IMR-90 (cell line): ENCODE data around the gene TFB1M.
A peak's percentile ranks its signal among the peaks of the same experiment; 100 is the strongest.

ENCODE experiments used
- BHLHE40 ChIP-seq: fragments of 150-350 bp; IDR thresholded peaks from 2 replicates; pipeline ENCODE4 v1.6.1; 2016; ENCODE audit warnings: mild to moderate bottlenecking, low read depth, low read length
- CEBPB ChIP-seq: IDR thresholded peaks from 2 replicates; pipeline ENCODE4 v1.6.1; 2012; ENCODE audit warnings: low read depth, low read length, improper control_type of control experiment
- MAFK ChIP-seq: IDR thresholded peaks from 2 replicates; pipeline ENCODE4 v1.6.1; 2012; ENCODE audit warnings: low read depth, low read length, improper control_type of control experiment
- MAZ ChIP-seq: IDR thresholded peaks from 2 replicates; pipeline ENCODE4 v1.6.1; 2012; ENCODE audit warnings: low read depth, mild to moderate bottlenecking, low read length, improper control_type of control experiment, moderate library complexity, borderline replicate concordance
- MXI1 ChIP-seq: IDR thresholded peaks from 2 replicates; pipeline ENCODE4 v1.6.1; 2012; ENCODE audit warnings: low read depth, mild to moderate bottlenecking, low read length, moderate library complexity, borderline replicate concordance
- NFE2L2 ChIP-seq: fragments of 150-350 bp; IDR thresholded peaks from 2 replicates; pipeline ENCODE4 v1.6.1; 2016; ENCODE audit warnings: low read depth, mild to moderate bottlenecking, low read length
- POLR2A ChIP-seq: IDR thresholded peaks from 2 replicates; pipeline ENCODE4 v1.6.1; 2012; ENCODE audit warnings: mild to moderate bottlenecking, low read depth, low read length
- RCOR1 ChIP-seq: IDR thresholded peaks from 2 replicates; pipeline ENCODE4 v1.6.1; 2012; ENCODE audit warnings: mild to moderate bottlenecking, low read length, improper control_type of control experiment; ENCODE audit not compliant: insufficient replicate concordance
- SMC3 ChIP-seq: fragments of 150-350 bp; IDR thresholded peaks from 2 replicates; pipeline ENCODE4 v1.6.1; 2016; ENCODE audit warnings: low read depth, mild to moderate bottlenecking, antibody characterized with exemption, low read length, moderate library complexity
- TF ChIP-seq, protein P1 (sequence below): conservative IDR thresholded peaks from 2 replicates; pipeline ENCODE4 v1.5.1; 2012; ENCODE audit warnings: mild to moderate bottlenecking, low read depth, low read length, improper control_type of control experiment
- TF ChIP-seq, protein P2 (sequence below): fragments of 150-350 bp; IDR thresholded peaks from 2 replicates; pipeline ENCODE4 v1.6.1; 2017; ENCODE audit warnings: mild to moderate bottlenecking, antibody characterized with exemption, low read length, low read depth

DNA sequence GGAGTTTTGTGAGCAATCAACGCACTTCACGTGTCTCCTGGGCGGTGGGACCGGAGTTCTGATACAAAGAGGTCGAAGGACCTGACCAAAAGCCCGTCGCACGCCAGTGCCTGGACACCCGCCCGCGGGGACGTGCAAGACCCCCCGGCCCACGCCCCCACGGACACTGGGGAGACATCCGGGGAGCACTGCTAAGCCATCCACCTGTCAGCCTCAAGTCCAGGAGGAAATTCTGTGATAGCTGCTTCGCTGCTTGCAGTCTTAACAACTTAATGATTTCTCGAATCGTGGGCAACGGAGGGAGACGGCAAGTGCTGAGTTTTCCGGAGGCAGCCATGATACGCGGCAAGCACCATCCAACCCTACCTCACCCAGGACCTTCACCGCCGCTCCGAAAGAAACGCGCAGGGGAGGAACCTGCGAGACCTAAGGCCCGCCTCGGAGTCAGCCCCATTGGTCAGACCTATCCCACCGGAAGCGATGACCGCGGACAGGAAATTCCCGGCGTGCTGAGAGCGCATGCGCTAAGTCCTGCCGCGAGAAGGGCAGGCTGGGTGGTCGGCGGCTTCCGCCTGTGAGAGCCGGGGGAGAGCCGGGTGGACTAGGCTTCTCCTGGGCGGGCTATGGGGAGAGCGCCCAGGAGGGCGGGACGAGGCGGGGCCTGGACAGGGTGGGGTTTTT, at the start of gene TFB1M:
- TF ChIP-seq, protein P1, sequence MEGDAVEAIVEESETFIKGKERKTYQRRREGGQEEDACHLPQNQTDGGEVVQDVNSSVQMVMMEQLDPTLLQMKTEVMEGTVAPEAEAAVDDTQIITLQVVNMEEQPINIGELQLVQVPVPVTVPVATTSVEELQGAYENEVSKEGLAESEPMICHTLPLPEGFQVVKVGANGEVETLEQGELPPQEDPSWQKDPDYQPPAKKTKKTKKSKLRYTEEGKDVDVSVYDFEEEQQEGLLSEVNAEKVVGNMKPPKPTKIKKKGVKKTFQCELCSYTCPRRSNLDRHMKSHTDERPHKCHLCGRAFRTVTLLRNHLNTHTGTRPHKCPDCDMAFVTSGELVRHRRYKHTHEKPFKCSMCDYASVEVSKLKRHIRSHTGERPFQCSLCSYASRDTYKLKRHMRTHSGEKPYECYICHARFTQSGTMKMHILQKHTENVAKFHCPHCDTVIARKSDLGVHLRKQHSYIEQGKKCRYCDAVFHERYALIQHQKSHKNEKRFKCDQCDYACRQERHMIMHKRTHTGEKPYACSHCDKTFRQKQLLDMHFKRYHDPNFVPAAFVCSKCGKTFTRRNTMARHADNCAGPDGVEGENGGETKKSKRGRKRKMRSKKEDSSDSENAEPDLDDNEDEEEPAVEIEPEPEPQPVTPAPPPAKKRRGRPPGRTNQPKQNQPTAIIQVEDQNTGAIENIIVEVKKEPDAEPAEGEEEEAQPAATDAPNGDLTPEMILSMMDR = no peak
- TF ChIP-seq, protein P2, sequence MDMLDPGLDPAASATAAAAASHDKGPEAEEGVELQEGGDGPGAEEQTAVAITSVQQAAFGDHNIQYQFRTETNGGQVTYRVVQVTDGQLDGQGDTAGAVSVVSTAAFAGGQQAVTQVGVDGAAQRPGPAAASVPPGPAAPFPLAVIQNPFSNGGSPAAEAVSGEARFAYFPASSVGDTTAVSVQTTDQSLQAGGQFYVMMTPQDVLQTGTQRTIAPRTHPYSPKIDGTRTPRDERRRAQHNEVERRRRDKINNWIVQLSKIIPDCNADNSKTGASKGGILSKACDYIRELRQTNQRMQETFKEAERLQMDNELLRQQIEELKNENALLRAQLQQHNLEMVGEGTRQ = no peak
- TF ChIP-seq MAFK (no peak), CEBPB (no peak), POLR2A (peak; percentile 83), RCOR1 (no peak), MXI1 (no peak; the same call in 1 of the 2 replicates), SMC3 (no peak), BHLHE40 (0 out of 2 replicates have a peak, but pooled peaks have one; percentile 12), NFE2L2 (no peak), MAZ (peak; percentile 23; the same call in 1 of the 2 replicates)
